ENCODE data around the gene RPS6KA3. TPM values are rescaled to one million over a fixed set of nuclear protein-coding genes. Genes with fewer than 3 reads are reported as not detected.

The RPS6KA3 gene
- total RNA-seq, 4 donors from 2014 or later: 39.5 to 90.3 (median 55.1) TPM

GRCh38 chrX:20225488-20225833, 41.2 kb downstream of the RPS6KA3 start:
- ATAC-seq (ENCODE audit: low FRiP score) (no peak), DNase-seq (ENCODE audit: low spot score) (no peak)
- no peak for TF ChIP-seq CTCF (IDR thresholded peaks at IDR 0.05)

- ATAC-seq (ENCODE audit: low FRiP score) (peak; percentile 14), DNase-seq (ENCODE audit: low spot score) (no peak)
- TF ChIP-seq CTCF (IDR thresholded peaks at IDR 0.05): no peak
Observed at GRCh38 chrX:20224814-20225487, 41.8 kb downstream of the RPS6KA3 start.

GRCh38 chrX:20221902-20222301, 44.8 kb downstream of the RPS6KA3 start:
- TF ChIP-seq CTCF (IDR thresholded peaks at IDR 0.05): no peak
- ATAC-seq (ENCODE audit: low FRiP score) (no peak), DNase-seq (ENCODE audit: low spot score) (no peak)

GRCh38 chrX:20218836-20219505, 47.7 kb downstream of the RPS6KA3 start:
- DNase-seq (ENCODE audit: low spot score) (no peak), ATAC-seq (ENCODE audit: low FRiP score) (no peak)
- TF ChIP-seq CTCF (IDR thresholded peaks at IDR 0.05): no peak

GRCh38 chrX:20217906-20218305, 48.8 kb downstream of the RPS6KA3 start:
- ATAC-seq (ENCODE audit: low FRiP score): no peak
- no peak for TF ChIP-seq CTCF (IDR thresholded peaks at IDR 0.05)
- DNase-seq (ENCODE audit: low spot score): no peak

GRCh38 chrX:20217271-20217670, 49.4 kb downstream of the RPS6KA3 start:
- ATAC-seq (ENCODE audit: low FRiP score): no peak
- DNase-seq (ENCODE audit: low spot score): no peak
- TF ChIP-seq CTCF (IDR thresholded peaks at IDR 0.05): no peak

- TF ChIP-seq CTCF (IDR thresholded peaks at IDR 0.05): no peak
- ATAC-seq (ENCODE audit: low FRiP score) (no peak), DNase-seq (ENCODE audit: low spot score) (no peak)
Observed at GRCh38 chrX:20215565-20215964, 51.1 kb downstream of the RPS6KA3 start.

All from omental fat pad (tissue), 4 donors.